Motor neuron (in vitro differentiated cells): Measurements from ENCODE around the gene CYP2A6. TPM values are rescaled to one million over a fixed set of nuclear protein-coding genes. Genes with fewer than 3 reads are reported as not detected.
A peak's percentile ranks its signal among the peaks of the same experiment; 100 is the strongest.
"Not testable (repeated sequence)": the region's sequence is repeated elsewhere in the genome, so short reads cannot be mapped to it uniquely, and the experiment has no call there.

Experiments used
- ATAC-seq, 8 experiments: fragments of 200-7000 bp; cut with Tn5 transposase; replicated peaks in 6 of 8; 2 replicates each; pipeline ENCODE4 v1.8.0; 2021; ENCODE audit warnings: mild to moderate bottlenecking in 8 of 8, moderate library complexity in 8 of 8
- H3K27ac ChIP-seq, 2 donors: fragments of 250-450 bp; sonication (Bioruptor Pico); 2 replicates each; pipeline ENCODE4 v1.9.0; 2021; ENCODE audit warnings: antibody characterized with exemption in 2 of 2, mild to moderate bottlenecking in 2 of 2, moderate library complexity in 1 of 2
- H3K4me1 ChIP-seq, 2 donors: fragments of 250-450 bp; sonication (Bioruptor Pico); replicated peaks in 1 of 2; 2 replicates each; pipeline ENCODE4 v1.6.1; 2021; ENCODE audit warnings: antibody characterized with exemption in 2 of 2, mild to moderate bottlenecking in 2 of 2, moderate library complexity in 1 of 2
- H3K4me3 ChIP-seq, 5 donors: fragments of 250-450 bp; sonication (Bioruptor Pico); 2 replicates each; pipeline ENCODE4 v1.9.0; 2021; ENCODE audit warnings: antibody characterized with exemption in 5 of 5, mild to moderate bottlenecking in 5 of 5, moderate library complexity in 4 of 5
- WGBS, 10 experiments: fragments of 450-650 bp; shearing (Covaris generic); methylation state at CpG; one replicate each; pipeline ENCODE4 v1.0.0; 2022; 5-methylcytosine and 5-hydroxymethylcytosine counted together
- in situ Hi-C, 9 experiments: fragments of 400-800 bp; cut with MboI; loops; one replicate each; pipeline ENCODE4 v1.15.0; 2021; ENCODE audit warnings: low sequenced_read_pairs in 9 of 9, low pct_unique_long_range_greater_than_20kb in 2 of 9; ENCODE audit not compliant: unreplicated experiment in 9 of 9
- total RNA-seq, 8 experiments: library from RNA; unstranded; fragments of 300-600 nt; gene quantifications; 2 replicates each; pipeline versions ENCODE4 v1.2.3 to v1.2.4, GENCODE V29; 2022

Gene CYP2A6
- 1 to 10 TPM in 3 of 8 experiments, under 1 TPM in 2, not detected in 3; 0.16 to 2.0 (median 1.4) TPM for total RNA-seq

GRCh38 chr19:40850277-40850676 is at the start of gene CYP2A6:
CYP2A6 (minus strand) TSS chr19:40850447; CDS start chr19:40850426, 21 bp downstream.
- ATAC-seq, H3K27ac ChIP-seq, H3K4me3 ChIP-seq, H3K4me1 ChIP-seq, in situ Hi-C loops: not testable (repeated sequence)
- whole genome bisulfite sequencing, 10 experiments = 83 to 100% methylated on average over 1 of the region's 3 CpGs; no CpG with 5 or more reads in 8 of the 10 experiments

- H3K4me3 ChIP-seq, ATAC-seq, H3K4me1 ChIP-seq, in situ Hi-C loops, H3K27ac ChIP-seq: not testable (repeated sequence)
- WGBS, 10 experiments = 0 to 100% (median 69%) methylated on average over 1 to 7 of the region's 12 CpGs; no CpG with 5 or more reads in 2 of the 10 experiments
These were observed 49.7 kb upstream of the CYP2A6 start for GRCh38 chr19:40899964-40900363.

GRCh38 chr19:40896843-40897789 is 46.9 kb upstream of the CYP2A6 start:
- H3K4me3 ChIP-seq, H3K27ac ChIP-seq, in situ Hi-C loops, ATAC-seq, H3K4me1 ChIP-seq: not testable (repeated sequence)
- WGBS, 10 experiments = 33 to 100% (median 76%) methylated on average over 1 to 9 of the region's 13 CpGs; no CpG with 5 or more reads in 1 of the 10 experiments

GRCh38 chr19:40896418-40896796 is 46.2 kb upstream of the CYP2A6 start:
- Histone ChIP-seq H3K4me3 (no peak overlapping the region), H3K27ac (no peak overlapping the region), H3K4me1 (no peaks in the 10 kb centered on the region)
- whole genome bisulfite sequencing, 10 experiments = 84 to 96% (median 89%) methylated on average over 2 to 5 of the region's 5 CpGs; no CpG with 5 or more reads in 5 of the 10 experiments
- in situ Hi-C loops = no loop called here
- ATAC-seq = no peak

GRCh38 chr19:40893112-40893511 is 42.9 kb upstream of the CYP2A6 start:
- no peak overlapping the region for H3K27ac ChIP-seq
- ATAC-seq = no peak
- H3K4me1 ChIP-seq = no peaks in the 10 kb centered on the region
- H3K4me3 ChIP-seq = no peak overlapping the region
- in situ Hi-C loops = no loop called here

GRCh38 chr19:40889366-40889765 is 39.1 kb upstream of the CYP2A6 start:
- no peak for ATAC-seq

GRCh38 chr19:40888191-40888590 is 37.9 kb upstream of the CYP2A6 start:
- H3K4me3 ChIP-seq = no peak overlapping the region
- in situ Hi-C loops = no loop called here
- 0 to 80% (median 59%) methylated on average over 2 to 4 of the region's 4 CpGs for WGBS, 10 experiments

More at GRCh38 chr19:40889366-40889765, 39.1 kb upstream of the CYP2A6 start:
- in situ Hi-C loops = no loop called here
- H3K4me1 ChIP-seq = no peaks in the 10 kb centered on the region
- WGBS, 10 experiments = 8 to 50% methylated on average over 2 of the region's 3 CpGs; no CpG with 5 or more reads in 8 of the 10 experiments
- no peak overlapping the region for H3K27ac ChIP-seq
- no peak overlapping the region for H3K4me3 ChIP-seq

GRCh38 chr19:40884187-40884931 is 34.1 kb upstream of the CYP2A6 start:
- in situ Hi-C loops, ATAC-seq: not testable (repeated sequence)

More at GRCh38 chr19:40888191-40888590, 37.9 kb upstream of the CYP2A6 start:
- ATAC-seq = no peak
- no peaks in the 10 kb centered on the region for H3K4me1 ChIP-seq
- no peak overlapping the region for H3K27ac ChIP-seq

GRCh38 chr19:40882062-40882461 is 31.8 kb upstream of the CYP2A6 start, which contains the start of gene CYP2A7:
CYP2A7 (minus strand) TSS chr19:40882231; CDS start chr19:40882210, 21 bp downstream.
- ATAC-seq, H3K4me3 ChIP-seq, in situ Hi-C loops, H3K27ac ChIP-seq, H3K4me1 ChIP-seq: not testable (repeated sequence)
- 0 to 40% (median 20%) methylated on average over 1 to 2 of the region's 3 CpGs; no CpG with 5 or more reads in 7 of the 10 experiments for WGBS, 10 experiments

More at GRCh38 chr19:40884187-40884931, 34.1 kb upstream of the CYP2A6 start:
- H3K4me3 ChIP-seq, H3K4me1 ChIP-seq, H3K27ac ChIP-seq: not testable (repeated sequence)
- no CpG with 5 or more reads among the region's 1 CpG for WGBS, 10 experiments

- H3K27ac ChIP-seq, ATAC-seq, H3K4me3 ChIP-seq, in situ Hi-C loops, H3K4me1 ChIP-seq: not testable (repeated sequence)
- no CpG with 5 or more reads among the region's 4 CpGs for WGBS, 10 experiments
These were observed 29.1 kb upstream of the CYP2A6 start for GRCh38 chr19:40879349-40879748.

- ATAC-seq = peak in 2 of 8 experiments; percentile 22 to 43
- WGBS, 10 experiments = 18% methylated on average over 6 of the region's 23 CpGs; no CpG with 5 or more reads in 9 of the 10 experiments
- H3K4me3 ChIP-seq, H3K27ac ChIP-seq, H3K4me1 ChIP-seq, in situ Hi-C loops: not testable (repeated sequence)
These were observed 25.3 kb upstream of the CYP2A6 start for GRCh38 chr19:40875526-40875951.

- in situ Hi-C loops, H3K4me1 ChIP-seq, ATAC-seq, H3K4me3 ChIP-seq, H3K27ac ChIP-seq: not testable (repeated sequence)
- WGBS, 10 experiments = no CpG with 5 or more reads among the region's 4 CpGs
These were observed 24.6 kb upstream of the CYP2A6 start for GRCh38 chr19:40874874-40875273.

GRCh38 chr19:40873873-40874272 is 23.6 kb upstream of the CYP2A6 start:
- in situ Hi-C loops, H3K4me1 ChIP-seq, H3K27ac ChIP-seq, ATAC-seq, H3K4me3 ChIP-seq: not testable (repeated sequence)
- WGBS, 10 experiments = 60 to 83% methylated on average over 1 to 2 of the region's 2 CpGs; no CpG with 5 or more reads in 8 of the 10 experiments
